Peyer's patch (tissue), 4 donors: ENCODE data around the gene IAH1. TPM values are rescaled to one million over a fixed set of nuclear protein-coding genes. Genes with fewer than 3 reads are reported as not detected.

Experiments
- DNase-seq, 3 donors: peaks; one replicate each; pipeline ENCODE4 v3.0.0-alpha.2; 2017 to 2019
- H3K27ac ChIP-seq, 4 donors: fragments of 200-600 bp; sonication (generic); one replicate each; pipeline ENCODE4 v1.5.1; 2016 to 2019
- H3K27me3 ChIP-seq, 2 donors: fragments of 200-600 bp; sonication (generic); one replicate each; pipeline ENCODE4 v1.5.1; 2019
- H3K36me3 ChIP-seq, 3 donors: fragments of 200-600 bp; sonication (generic); one replicate each; pipeline ENCODE4 v1.5.1; 2016 to 2019
- H3K4me1 ChIP-seq, 4 donors: fragments of 200-600 bp; sonication (generic); one replicate each; pipeline ENCODE4 v1.5.1; 2016 to 2019
- H3K4me3 ChIP-seq, 4 donors: fragments of 200-600 bp; sonication (generic); 1 replicate in 3 of 4; 2 replicates in 1 of 4; pipeline ENCODE4 v1.5.1; 2016 to 2019; ENCODE audit warnings: mild to moderate bottlenecking in 1 of 4
- H3K9me3 ChIP-seq, 4 donors: fragments of 200-600 bp; sonication (generic); one replicate each; pipeline ENCODE4 v1.5.1; 2016 to 2019; ENCODE audit warnings: mild to moderate bottlenecking in 1 of 4
- CTCF ChIP-seq, 6 experiments: fragments of 450-650 bp in 4 of 6; fragments of 200-600 bp in 2 of 6; sonication (generic) in 1 of 6; IDR thresholded peaks; one replicate each; pipeline ENCODE4 v1.5.1; 2017 to 2019; ENCODE audit warnings: antibody characterized with exemption in 6 of 6, mild to moderate bottlenecking in 3 of 6, moderate library complexity in 1 of 6
- POLR2A ChIP-seq, 2 donors: fragments of 450-650 bp; IDR thresholded peaks; one replicate each; pipeline ENCODE4 v1.5.1; 2017; ENCODE audit warnings: antibody characterized with exemption in 2 of 2, mild to moderate bottlenecking in 2 of 2, moderate library complexity in 2 of 2
- total RNA-seq, 4 donors: library from RNA; depleted of rRNA; stranded (reverse); fragments of >200 nt; gene quantifications; one replicate each; pipeline ENCODE4 v1.1.0, GENCODE V29; 2016

The IAH1 gene
- total RNA-seq, 4 donors from 2014 or later, result 39.2 to 59.4 (median 43.5) TPM

- peaks cover 0 to 63% (median 0%) of the 10 kb centered on the region in 3 donors for H3K36me3 ChIP-seq
- no peaks in the 10 kb centered on the region for H3K9me3 ChIP-seq
- no peaks in the 10 kb centered on the region for H3K27me3 ChIP-seq
- no peaks in the 10 kb centered on the region for H3K4me1 ChIP-seq
- H3K27ac ChIP-seq, result no peak overlapping the region
- no peak for DNase-seq
- no peak overlapping the region for H3K4me3 ChIP-seq
- TF ChIP-seq POLR2A (IDR thresholded peaks at IDR 0.05) (no peak), CTCF (IDR thresholded peaks at IDR 0.05) (no peak)
Measured at GRCh38 chr2:9525266-9525665, 50.9 kb downstream of the IAH1 start.

- no peaks in the 10 kb centered on the region for H3K9me3 ChIP-seq
- H3K27ac ChIP-seq, result no peak overlapping the region
- no peak for DNase-seq
- H3K4me1 ChIP-seq, result no peaks in the 10 kb centered on the region
- H3K4me3 ChIP-seq, result no peak overlapping the region
- H3K36me3 ChIP-seq, result peaks cover 0 to 64% (median 0%) of the 10 kb centered on the region in 3 donors
- no peaks in the 10 kb centered on the region for H3K27me3 ChIP-seq
- TF ChIP-seq CTCF (IDR thresholded peaks at IDR 0.05) (no peak), POLR2A (IDR thresholded peaks at IDR 0.05) (no peak)
Measured at GRCh38 chr2:9527995-9528787, 53.8 kb downstream of the IAH1 start.

DNA sequence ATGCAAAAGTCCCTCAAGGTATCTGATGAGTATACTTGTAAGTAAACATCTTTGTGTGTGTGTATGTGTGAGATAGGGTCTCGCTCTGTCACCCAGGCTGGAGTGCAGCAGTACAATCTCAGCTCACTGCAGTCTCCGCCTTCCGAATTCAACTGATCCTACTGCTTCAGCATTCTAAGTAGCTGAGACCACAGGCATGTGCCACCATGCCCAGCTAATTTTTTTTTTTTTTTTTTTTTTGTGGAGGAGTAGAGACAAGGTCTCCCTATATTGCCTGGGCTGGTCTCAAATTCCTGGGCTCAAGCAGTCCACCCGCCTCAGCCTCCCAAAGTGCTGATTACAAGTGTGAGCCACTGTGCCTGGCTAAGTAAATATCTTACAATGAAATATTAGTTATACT, 58.1 kb downstream of the IAH1 start:
- Histone ChIP-seq H3K9me3 (no peaks in the 10 kb centered on the region), H3K4me3 (no peak overlapping the region), H3K27me3 (no peaks in the 10 kb centered on the region), H3K27ac (no peak overlapping the region), H3K36me3 (peaks cover 0 to 39% (median 0%) of the 10 kb centered on the region in 3 donors), H3K4me1 (no peaks in the 10 kb centered on the region)
- DNase-seq, result no peak
- TF ChIP-seq POLR2A (IDR thresholded peaks at IDR 0.05) (no peak), CTCF (IDR thresholded peaks at IDR 0.05) (no peak)

DNA sequence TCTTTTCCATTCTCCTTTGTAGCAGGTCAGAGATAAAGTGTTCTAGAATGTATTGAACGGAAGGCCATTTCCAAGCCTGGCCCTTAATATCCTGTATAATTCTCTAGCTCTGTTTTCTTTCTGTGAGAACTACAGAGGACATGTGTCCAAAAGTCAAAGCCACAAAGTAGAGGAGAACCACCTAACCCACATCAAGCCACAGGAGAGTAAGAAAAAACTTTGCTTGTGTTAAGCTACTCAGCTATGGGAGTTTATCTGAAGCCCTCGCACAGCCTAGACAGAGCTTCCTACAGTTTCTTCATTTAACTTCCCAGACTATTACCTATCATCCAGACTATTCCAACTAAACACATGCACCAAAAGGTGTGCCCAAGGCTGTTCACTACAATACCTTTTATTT, 59.3 kb downstream of the IAH1 start:
- Histone ChIP-seq H3K27me3 (no peaks in the 10 kb centered on the region), H3K4me3 (no peak overlapping the region), H3K4me1 (no peaks in the 10 kb centered on the region), H3K9me3 (no peaks in the 10 kb centered on the region), H3K27ac (no peak overlapping the region), H3K36me3 (peaks cover 0 to 39% (median 0%) of the 10 kb centered on the region in 3 donors)
- DNase-seq, result no peak
- TF ChIP-seq POLR2A (IDR thresholded peaks at IDR 0.05) (no peak), CTCF (IDR thresholded peaks at IDR 0.05) (no peak)

- Histone ChIP-seq H3K27me3 (no peaks in the 10 kb centered on the region), H3K36me3 (peaks cover 0 to 35% (median 0%) of the 10 kb centered on the region in 3 donors), H3K4me1 (no peaks in the 10 kb centered on the region), H3K4me3 (no peak overlapping the region), H3K27ac (no peak overlapping the region), H3K9me3 (no peaks in the 10 kb centered on the region)
- DNase-seq, result no peak
- TF ChIP-seq CTCF (IDR thresholded peaks at IDR 0.05) (no peak), POLR2A (IDR thresholded peaks at IDR 0.05) (no peak)
Measured at GRCh38 chr2:9535177-9535576, 60.8 kb downstream of the IAH1 start.
